Activated T-cell treated with anti-CD3 and anti-CD28 coated beads, Interleukin-2, amount 50 U/mL, for 4 hours (primary cell): ENCODE data around the gene AMBRA1. TPM values are rescaled to one million over a fixed set of nuclear protein-coding genes. Genes with fewer than 3 reads are reported as not detected.

Source experiments
- ATAC-seq, 2 donors: fragments of 200-7000 bp; cut with Tn5 transposase; one replicate each; pipeline ENCODE4 v1.10.0; 2021
- DNase-seq: peaks from one replicate; pipeline ENCODE4 v3.0.0-alpha.2; 2020
- H3K27me3 Mint-ChIP-seq: one replicate; pipeline ENCODE4 v1.8.0; 2021; ENCODE audit warnings: low read depth, mixed read lengths
- H3K36me3 Mint-ChIP-seq: one replicate; pipeline ENCODE4 v1.8.0; 2022; ENCODE audit warnings: mixed read lengths; ENCODE audit not compliant: insufficient read depth
- H3K4me1 Mint-ChIP-seq: one replicate; pipeline ENCODE4 v1.8.0; 2021; ENCODE audit warnings: low read depth, mixed read lengths
- H3K4me3 Mint-ChIP-seq: one replicate; pipeline ENCODE4 v1.8.0; 2021; ENCODE audit warnings: mild to moderate bottlenecking, moderate library complexity, mixed read lengths
- H3K9me3 Mint-ChIP-seq: one replicate; pipeline ENCODE4 v1.8.0; 2021; ENCODE audit warnings: mixed read lengths
- total RNA-seq, 3 donors: library from RNA; stranded (reverse); gene quantifications; one replicate each; pipeline ENCODE4 v1.2.1, GENCODE V29; 2021

The AMBRA1 gene, protein sequence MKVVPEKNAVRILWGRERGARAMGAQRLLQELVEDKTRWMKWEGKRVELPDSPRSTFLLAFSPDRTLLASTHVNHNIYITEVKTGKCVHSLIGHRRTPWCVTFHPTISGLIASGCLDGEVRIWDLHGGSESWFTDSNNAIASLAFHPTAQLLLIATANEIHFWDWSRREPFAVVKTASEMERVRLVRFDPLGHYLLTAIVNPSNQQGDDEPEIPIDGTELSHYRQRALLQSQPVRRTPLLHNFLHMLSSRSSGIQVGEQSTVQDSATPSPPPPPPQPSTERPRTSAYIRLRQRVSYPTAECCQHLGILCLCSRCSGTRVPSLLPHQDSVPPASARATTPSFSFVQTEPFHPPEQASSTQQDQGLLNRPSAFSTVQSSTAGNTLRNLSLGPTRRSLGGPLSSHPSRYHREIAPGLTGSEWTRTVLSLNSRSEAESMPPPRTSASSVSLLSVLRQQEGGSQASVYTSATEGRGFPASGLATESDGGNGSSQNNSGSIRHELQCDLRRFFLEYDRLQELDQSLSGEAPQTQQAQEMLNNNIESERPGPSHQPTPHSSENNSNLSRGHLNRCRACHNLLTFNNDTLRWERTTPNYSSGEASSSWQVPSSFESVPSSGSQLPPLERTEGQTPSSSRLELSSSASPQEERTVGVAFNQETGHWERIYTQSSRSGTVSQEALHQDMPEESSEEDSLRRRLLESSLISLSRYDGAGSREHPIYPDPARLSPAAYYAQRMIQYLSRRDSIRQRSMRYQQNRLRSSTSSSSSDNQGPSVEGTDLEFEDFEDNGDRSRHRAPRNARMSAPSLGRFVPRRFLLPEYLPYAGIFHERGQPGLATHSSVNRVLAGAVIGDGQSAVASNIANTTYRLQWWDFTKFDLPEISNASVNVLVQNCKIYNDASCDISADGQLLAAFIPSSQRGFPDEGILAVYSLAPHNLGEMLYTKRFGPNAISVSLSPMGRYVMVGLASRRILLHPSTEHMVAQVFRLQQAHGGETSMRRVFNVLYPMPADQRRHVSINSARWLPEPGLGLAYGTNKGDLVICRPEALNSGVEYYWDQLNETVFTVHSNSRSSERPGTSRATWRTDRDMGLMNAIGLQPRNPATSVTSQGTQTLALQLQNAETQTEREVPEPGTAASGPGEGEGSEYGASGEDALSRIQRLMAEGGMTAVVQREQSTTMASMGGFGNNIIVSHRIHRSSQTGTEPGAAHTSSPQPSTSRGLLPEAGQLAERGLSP (N-terminal part only)
- 10 to 100 TPM; 30.7 to 36.1 (median 31.7) TPM for total RNA-seq

DNA sequence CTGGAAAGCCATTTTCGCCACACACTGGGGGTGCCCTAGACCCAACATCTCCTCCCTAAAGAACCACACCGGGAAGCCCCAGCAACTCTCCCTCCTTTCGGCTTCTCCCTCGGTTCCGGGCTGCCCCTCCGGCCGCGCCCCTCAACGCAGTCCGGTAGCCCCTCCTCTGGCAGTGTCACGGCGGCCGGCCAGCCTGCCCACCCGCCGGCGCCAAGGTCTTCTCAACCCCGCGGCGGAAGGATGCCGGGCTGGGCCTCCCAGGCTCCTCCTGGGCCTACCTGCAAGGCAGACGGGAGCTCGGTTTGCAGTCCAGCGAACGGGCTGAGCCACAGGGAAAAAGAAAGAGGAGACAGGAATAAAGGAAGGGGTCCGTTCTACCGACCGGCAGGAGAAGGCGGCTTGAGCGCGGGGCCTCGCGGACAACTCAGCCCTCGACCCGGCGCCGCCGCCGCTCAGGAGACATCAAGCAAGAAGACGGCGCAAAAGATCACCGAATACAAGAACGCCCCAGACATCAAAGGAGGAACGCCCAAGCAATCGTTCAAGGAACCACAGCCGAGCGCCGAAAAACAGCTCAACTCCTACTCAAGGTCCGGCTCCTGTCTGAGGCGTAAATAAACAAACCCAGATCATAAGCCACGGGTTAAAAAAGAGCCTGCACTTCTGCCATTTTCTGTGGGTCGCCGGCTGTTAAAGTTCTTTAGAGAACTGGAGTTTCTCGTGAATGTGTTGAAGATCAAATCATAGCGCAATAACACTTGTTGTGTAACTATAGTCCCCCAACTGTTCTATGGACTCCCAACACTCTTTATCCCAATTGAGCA is at the start of gene AMBRA1:
Gene AMBRA1 (minus strand): TSS at position 474 of the 824 bp plus-strand sequence. CDS start 45,643 bp downstream, outside the sequence.
- no peaks in the 10 kb centered on the region for H3K27me3 Mint-ChIP-seq
- DNase-seq = peak; percentile 68
- H3K4me3 Mint-ChIP-seq = peak within 1 kb of the TSS; percentile 97
- H3K9me3 Mint-ChIP-seq = no peaks in the 10 kb centered on the region
- H3K36me3 Mint-ChIP-seq = peaks cover 2% of the 10 kb centered on the region
- peak; percentile 95 to 97 for ATAC-seq
- H3K4me1 Mint-ChIP-seq = peaks cover 40% of the 10 kb centered on the region

DNA sequence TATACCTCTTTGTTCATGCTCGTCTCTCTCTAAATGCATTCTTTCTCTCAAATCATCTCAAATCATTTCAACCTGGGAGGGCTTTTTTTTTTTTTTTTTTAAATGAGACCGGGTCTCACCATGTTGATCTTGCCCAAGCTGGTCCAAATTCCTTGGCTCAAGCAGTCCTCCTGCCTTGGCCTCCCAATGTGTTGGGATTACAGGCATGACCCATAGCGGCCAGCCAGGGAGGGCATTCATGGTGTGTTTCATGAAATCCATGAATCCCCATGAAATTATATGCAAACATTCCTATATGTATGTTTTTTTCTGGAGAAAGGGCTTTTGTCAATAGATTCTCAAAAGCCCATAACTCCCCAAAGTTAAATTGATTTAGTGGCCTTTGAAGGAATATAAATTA is 49.7 kb upstream of the AMBRA1 start:
- Mint-ChIP-seq H3K27me3 (no peaks in the 10 kb centered on the region), H3K4me1 (peaks cover 10% of the 10 kb centered on the region), H3K9me3 (no peaks in the 10 kb centered on the region), H3K36me3 (peaks cover 37% of the 10 kb centered on the region), H3K4me3 (no peak overlapping the region)
- ATAC-seq (no peak), DNase-seq (no peak)

DNA sequence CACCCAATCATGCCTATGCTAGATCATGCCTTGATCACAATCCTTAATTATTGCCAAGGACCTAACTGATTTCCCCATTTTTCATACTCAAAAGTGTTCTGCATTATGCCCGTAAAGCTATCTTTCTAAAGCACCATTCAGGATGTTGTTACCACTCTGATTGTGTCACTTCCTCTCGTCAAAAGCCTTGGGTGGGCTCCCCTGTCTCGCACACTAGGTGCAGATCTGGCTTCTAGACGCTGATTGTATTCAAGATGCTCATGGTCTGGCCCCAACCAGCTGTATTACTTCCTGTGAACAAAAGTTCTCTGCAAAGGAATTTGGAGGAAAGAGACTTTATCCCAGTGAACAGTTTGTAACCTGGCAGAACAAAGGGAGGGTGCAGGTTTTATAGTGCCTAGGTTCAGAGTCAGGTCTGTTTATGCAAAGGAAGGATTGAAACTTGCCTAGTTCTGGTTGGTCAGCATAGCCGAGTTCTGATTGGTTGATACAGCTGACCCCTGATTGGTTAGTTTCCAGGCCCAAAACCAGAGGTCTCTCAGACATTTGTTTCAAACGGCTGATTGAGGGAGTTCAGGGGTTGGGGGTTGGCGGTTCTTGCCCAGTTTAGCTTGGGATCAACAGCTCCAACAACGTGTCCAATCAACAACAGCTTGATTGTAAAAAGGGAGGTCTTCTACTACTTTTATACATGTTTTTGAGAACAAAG is 49.0 kb upstream of the AMBRA1 start:
- peaks cover 39% of the 10 kb centered on the region for H3K36me3 Mint-ChIP-seq
- peaks cover 12% of the 10 kb centered on the region for H3K4me1 Mint-ChIP-seq
- no peaks in the 10 kb centered on the region for H3K9me3 Mint-ChIP-seq
- no peak for ATAC-seq
- no peak for DNase-seq
- H3K27me3 Mint-ChIP-seq = no peaks in the 10 kb centered on the region
- H3K4me3 Mint-ChIP-seq = no peak overlapping the region

DNA sequence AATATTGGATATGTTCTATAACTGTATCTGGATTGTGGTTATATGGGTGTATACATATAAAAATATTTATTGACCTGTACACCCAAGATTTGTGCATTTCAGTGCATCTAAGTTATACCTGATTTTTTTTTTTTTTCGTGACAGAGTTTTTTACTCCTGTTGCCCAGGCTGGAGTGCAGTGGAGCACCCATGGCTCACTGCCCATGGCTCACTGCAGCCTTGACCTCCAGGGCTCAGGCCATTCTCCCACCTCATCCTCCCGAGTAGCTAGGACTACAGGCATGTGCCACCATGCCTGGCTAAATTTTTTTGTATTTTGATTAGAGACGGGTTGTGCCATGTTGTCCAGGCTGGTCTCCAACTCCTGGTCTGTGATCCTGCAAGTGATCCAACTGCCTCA is 47.8 kb upstream of the AMBRA1 start:
- no peak overlapping the region for H3K4me3 Mint-ChIP-seq
- H3K36me3 Mint-ChIP-seq = peaks cover 39% of the 10 kb centered on the region
- peaks cover 12% of the 10 kb centered on the region for H3K4me1 Mint-ChIP-seq
- no peaks in the 10 kb centered on the region for H3K27me3 Mint-ChIP-seq
- no peaks in the 10 kb centered on the region for H3K9me3 Mint-ChIP-seq
- DNase-seq (no peak), ATAC-seq (no peak)

DNA sequence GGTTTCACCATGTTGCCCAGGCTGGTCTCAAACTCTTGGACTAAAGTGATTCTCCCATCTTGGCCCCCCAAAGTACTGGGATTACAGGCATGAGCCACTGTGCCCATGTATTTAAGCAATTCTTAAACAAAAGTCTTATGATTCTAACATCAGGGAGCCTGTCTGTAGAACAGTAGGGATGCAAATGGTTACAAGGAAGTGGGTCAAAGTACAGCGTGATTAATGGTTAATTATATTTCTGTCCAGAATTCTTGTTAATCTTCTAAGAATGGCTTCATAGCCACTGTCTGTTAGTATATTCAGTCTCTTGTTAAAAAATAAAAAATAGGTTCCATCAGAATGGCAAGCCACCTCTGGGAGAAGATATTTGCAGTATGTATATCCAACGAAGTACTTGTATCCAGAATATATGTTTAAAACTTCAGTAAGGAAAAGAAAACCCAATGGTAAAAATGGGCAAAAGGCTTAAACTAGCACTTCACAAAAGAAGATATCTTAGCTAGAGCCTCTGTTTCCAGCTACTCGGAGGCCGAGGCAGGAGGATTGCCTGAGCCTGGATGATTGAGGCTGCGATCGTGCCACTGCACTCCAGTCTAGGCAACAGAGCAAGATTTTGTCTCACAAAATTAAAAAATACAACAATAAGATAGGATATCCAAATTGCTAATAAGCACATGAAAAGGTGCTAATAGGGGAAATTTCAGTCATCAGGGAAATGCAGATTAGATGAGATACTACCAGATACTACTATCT is 46.4 kb upstream of the AMBRA1 start:
- DNase-seq = no peak
- Mint-ChIP-seq H3K27me3 (no peaks in the 10 kb centered on the region), H3K36me3 (peaks cover 37% of the 10 kb centered on the region), H3K4me1 (peaks cover 12% of the 10 kb centered on the region), H3K9me3 (no peaks in the 10 kb centered on the region), H3K4me3 (no peak overlapping the region)
- no peak for ATAC-seq

DNA sequence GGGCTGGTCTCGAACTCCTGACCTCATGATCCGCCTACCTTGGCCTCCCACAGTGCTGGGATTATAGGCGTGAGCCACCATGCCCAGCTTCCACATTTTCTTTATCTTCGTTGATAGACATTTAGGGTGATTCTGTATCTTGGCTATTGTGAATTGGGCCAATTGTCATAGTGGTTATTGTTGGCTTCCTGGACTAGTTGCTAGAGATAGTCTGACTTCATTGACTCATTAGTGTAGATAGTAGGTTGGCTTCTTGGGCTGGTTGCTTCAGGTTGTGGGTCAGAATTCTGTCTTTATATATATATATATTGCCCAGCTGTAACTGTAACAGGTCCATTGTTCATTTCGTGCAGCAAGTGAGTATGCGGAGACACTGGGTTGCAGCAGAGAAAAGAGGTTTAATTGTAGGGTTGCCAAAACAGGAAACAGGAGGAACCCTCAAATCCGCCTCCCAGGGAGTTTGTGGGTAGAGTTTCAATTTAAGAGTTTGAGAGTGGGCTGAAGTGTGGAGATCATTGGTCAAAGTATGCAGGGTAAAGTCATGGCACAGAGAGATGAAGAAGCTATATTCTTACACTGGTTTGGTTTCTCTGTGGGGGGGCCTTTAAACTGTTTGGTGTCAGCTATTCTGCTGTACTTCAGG is 45.5 kb upstream of the AMBRA1 start:
- Mint-ChIP-seq H3K9me3 (no peaks in the 10 kb centered on the region), H3K4me1 (peaks cover 12% of the 10 kb centered on the region), H3K27me3 (no peaks in the 10 kb centered on the region), H3K36me3 (peaks cover 32% of the 10 kb centered on the region), H3K4me3 (no peak overlapping the region)
- ATAC-seq (no peak), DNase-seq (no peak)

DNA sequence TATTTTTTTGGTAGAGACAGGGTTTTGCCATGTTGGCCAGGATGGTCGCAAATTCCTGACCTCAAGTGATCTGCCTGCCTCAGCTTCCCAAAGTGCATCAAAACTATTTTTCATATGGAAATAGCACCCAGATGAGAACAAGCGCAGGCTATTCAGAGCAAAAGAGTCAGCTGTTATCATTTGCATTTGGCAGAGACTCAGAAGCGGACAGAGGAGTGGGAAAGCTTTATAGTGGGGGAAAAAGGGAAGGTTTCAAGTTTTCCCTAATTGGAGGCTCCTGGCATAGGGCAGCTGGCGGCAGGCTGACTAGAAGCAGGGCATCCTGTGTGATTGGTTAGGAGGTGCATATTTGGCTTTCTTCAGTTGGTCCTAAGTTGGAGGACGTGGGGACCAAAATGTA is 43.7 kb upstream of the AMBRA1 start:
- H3K9me3 Mint-ChIP-seq = no peaks in the 10 kb centered on the region
- peaks cover 9% of the 10 kb centered on the region for H3K4me1 Mint-ChIP-seq
- no peak for DNase-seq
- no peak overlapping the region for H3K4me3 Mint-ChIP-seq
- ATAC-seq = no peak
- peaks cover 21% of the 10 kb centered on the region for H3K36me3 Mint-ChIP-seq
- no peaks in the 10 kb centered on the region for H3K27me3 Mint-ChIP-seq

DNA sequence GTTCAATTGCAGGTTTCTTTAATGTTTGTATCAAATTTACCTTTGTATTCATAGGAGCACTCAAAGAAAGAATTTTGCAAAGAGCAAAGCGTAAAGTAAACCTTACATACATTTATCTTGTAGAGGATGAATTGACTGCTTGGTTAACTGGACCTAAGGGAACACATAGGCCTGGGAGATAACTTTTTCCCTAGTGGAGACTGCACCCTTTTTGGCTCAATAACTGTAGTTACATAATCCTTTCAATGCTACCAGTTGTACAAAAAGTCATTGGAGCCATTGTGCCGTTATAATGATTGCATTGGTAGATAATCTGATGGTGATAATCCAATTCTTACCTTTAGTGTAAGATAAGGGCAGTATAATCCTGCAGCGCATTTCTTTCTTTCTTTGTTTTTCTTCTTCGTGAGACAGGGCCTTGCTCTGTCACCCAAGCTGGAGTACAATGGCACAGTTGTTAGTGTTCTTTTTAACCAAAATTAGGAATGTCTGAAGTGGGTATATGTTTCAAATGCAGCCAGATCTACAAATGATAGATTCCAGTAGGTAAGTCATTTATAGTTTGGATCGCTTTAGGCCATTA is 41.8 kb upstream of the AMBRA1 start:
- Mint-ChIP-seq H3K4me1 (peaks cover 10% of the 10 kb centered on the region), H3K4me3 (no peak overlapping the region), H3K27me3 (no peaks in the 10 kb centered on the region), H3K36me3 (peaks cover 23% of the 10 kb centered on the region), H3K9me3 (no peaks in the 10 kb centered on the region)
- ATAC-seq (no peak), DNase-seq (no peak)

DNA sequence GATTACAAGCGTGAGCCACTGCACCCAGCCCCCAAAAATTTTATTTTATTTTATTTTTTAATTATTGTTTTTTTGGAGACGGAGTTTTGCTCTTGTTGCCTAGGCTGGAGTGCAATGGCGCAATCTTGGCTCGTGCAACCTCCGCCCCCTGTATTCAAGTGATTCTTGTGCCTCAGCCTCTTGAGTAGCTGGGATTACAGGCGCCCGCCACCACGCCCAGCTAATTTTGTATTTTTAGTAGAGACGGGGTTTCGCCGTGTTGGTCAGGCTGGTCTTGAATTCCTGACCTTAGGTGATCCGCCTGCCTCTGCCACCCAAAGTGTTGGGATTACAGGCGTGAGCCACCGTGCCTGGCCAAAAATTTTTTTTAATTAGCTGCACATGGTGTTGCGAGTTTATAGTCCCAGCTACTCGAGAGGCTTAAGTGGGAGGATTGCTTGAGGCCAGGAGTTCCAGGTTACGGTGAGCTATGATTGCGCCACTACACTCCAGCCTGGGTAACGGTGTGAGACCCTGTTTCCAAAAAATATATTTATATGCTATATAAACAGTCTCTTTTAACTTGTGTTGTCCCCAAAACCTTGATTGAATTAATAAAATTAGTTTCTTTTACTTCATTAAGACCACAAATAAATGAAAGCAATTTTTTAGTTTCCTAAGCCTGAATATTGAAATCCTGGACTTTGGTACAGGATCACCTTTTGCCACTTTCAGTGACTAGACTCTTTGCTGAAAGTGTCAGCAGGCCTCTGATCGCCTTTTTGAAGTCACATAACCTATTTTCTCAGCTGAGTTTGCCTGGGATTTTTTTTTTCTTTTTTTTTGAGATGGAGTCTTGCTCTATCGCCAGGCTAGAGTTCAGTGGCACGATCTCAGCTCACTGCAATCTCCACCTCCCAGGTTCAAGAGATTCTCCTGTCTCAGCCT is 39.7 kb upstream of the AMBRA1 start:
- Mint-ChIP-seq H3K27me3 (no peaks in the 10 kb centered on the region), H3K4me3 (no peak overlapping the region), H3K36me3 (peaks cover 12% of the 10 kb centered on the region), H3K4me1 (peaks cover 7% of the 10 kb centered on the region), H3K9me3 (no peaks in the 10 kb centered on the region)
- DNase-seq (no peak), ATAC-seq (no peak)

DNA sequence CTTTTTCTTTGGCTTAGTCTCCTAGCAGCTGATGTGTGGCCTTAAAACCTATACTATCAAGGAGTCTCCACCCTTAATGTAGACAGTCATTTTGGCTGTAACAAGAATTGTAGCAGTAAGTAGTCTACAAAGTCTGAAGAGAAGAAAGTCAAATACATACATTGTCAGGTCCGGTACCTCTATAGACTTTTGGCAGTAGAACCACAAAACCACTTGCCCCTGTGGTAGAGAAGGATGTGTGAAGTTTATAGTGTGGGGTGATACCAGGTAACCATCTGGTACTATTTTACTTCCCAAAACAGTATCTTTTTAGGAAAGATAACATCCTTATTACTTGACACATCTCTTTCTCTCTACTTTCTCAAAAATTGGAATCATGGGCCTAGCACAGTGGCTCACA is 38.7 kb upstream of the AMBRA1 start:
- Mint-ChIP-seq H3K4me3 (no peak overlapping the region), H3K4me1 (peaks cover 5% of the 10 kb centered on the region), H3K36me3 (peaks cover 9% of the 10 kb centered on the region), H3K27me3 (no peaks in the 10 kb centered on the region), H3K9me3 (no peaks in the 10 kb centered on the region)
- DNase-seq (no peak), ATAC-seq (no peak)

DNA sequence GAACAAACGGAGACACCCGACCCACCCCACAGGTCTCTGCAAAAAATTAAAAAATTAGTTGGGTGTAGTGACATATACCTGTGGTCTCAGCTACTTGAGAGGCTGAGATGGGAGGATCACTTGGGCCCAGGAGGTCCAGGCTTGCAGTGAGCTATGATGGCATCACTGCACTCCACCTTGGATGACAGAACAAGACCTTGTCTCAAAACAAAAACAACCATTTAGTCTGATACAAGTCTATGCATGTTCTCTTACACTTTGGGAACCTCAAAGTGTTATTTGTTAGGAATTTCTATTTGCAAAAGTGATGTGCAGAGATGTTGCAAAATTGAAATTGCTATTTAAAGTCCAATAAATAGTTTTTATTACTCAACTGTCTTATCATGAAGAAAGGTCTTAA is 37.9 kb upstream of the AMBRA1 start:
- no peak for ATAC-seq
- H3K36me3 Mint-ChIP-seq = peaks cover 9% of the 10 kb centered on the region
- DNase-seq = no peak
- H3K9me3 Mint-ChIP-seq = no peaks in the 10 kb centered on the region
- no peaks in the 10 kb centered on the region for H3K27me3 Mint-ChIP-seq
- peaks cover 5% of the 10 kb centered on the region for H3K4me1 Mint-ChIP-seq
- no peak overlapping the region for H3K4me3 Mint-ChIP-seq
